WERI-Rb-1 (cell line): ENCODE results near the gene PPP2R2C.

ENCODE experiments used
- DNase-seq: peaks from one replicate; pipeline ENCODE4 v3.0.0-alpha.2; 2020
- H3K27ac ChIP-seq: fragments of 250-450 bp; sonication (Bioruptor Pico); 2 replicates; pipeline ENCODE4 v1.5.1; 2020; ENCODE audit warnings: mild to moderate bottlenecking, moderate library complexity
- H3K27me3 ChIP-seq: fragments of 250-450 bp; sonication (Bioruptor Pico); 2 replicates; pipeline ENCODE4 v1.5.1; 2021; ENCODE audit warnings: mild to moderate bottlenecking, low read depth, moderate library complexity; ENCODE audit not compliant: insufficient read depth, severe bottlenecking
- H3K36me3 ChIP-seq: fragments of 250-450 bp; sonication (Bioruptor Pico); 2 replicates; pipeline ENCODE4 v1.5.1; 2020; ENCODE audit warnings: mild to moderate bottlenecking, moderate library complexity
- H3K4me3 ChIP-seq: 2 replicates; pipeline ENCODE4 v1.5.1; 2011; ENCODE audit warnings: low read depth, mild to moderate bottlenecking, control low read depth, low read length
- H3K9me3 ChIP-seq: fragments of 250-450 bp; sonication (Bioruptor Pico); 2 replicates; pipeline ENCODE4 v1.5.1; 2021; ENCODE audit warnings: mild to moderate bottlenecking, moderate library complexity; ENCODE audit not compliant: severe bottlenecking
- TF ChIP-seq, protein P1 (sequence below): IDR thresholded peaks from 2 replicates; pipeline ENCODE4 v1.5.1; 2011; ENCODE audit warnings: low read depth, mild to moderate bottlenecking, control low read depth, inconsistent platforms, low read length

The PPP2R2C gene

DNA sequence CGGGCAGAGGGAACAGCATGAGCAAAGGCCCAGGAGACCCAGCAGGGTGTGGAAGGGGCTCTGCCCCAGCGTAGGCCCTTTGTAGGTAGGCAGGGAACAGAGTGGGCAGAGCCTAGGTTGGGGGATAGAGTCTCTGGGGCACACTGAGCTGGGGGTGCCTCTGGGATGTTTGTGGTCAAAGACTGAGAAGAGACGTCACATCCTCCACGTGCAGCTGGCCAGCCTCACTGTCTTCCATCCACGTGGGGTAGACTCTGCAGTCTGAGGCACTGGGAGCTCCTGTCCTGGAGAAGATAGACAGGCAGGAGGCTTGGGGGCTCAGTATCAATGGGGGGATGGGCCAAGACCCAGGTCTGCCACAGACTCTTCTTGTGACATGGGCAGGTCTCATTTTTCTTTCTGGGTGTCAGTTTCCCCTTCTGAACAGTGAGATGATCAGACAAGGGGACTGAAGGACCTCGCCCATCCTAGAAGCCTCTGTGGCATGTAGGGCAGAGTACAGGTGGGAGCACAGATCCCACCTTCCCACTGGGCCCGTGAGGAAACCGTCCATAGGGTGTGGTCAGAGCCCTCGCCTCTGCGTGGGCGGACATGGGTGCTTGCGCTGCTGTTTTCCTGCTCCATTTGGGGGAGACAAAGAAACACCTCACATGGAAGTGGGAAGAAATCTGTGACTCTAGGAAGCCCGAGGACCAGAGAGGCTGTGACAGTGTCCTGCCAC is 179.9 kb downstream of the PPP2R2C start:
- Histone ChIP-seq H3K9me3 (no peaks in the 10 kb centered on the region), H3K36me3 (peaks cover 48% of the 10 kb centered on the region), H3K4me3 (no peak overlapping the region), H3K27me3 (no peaks in the 10 kb centered on the region), H3K27ac (no peak overlapping the region)
- TF ChIP-seq, protein P1, sequence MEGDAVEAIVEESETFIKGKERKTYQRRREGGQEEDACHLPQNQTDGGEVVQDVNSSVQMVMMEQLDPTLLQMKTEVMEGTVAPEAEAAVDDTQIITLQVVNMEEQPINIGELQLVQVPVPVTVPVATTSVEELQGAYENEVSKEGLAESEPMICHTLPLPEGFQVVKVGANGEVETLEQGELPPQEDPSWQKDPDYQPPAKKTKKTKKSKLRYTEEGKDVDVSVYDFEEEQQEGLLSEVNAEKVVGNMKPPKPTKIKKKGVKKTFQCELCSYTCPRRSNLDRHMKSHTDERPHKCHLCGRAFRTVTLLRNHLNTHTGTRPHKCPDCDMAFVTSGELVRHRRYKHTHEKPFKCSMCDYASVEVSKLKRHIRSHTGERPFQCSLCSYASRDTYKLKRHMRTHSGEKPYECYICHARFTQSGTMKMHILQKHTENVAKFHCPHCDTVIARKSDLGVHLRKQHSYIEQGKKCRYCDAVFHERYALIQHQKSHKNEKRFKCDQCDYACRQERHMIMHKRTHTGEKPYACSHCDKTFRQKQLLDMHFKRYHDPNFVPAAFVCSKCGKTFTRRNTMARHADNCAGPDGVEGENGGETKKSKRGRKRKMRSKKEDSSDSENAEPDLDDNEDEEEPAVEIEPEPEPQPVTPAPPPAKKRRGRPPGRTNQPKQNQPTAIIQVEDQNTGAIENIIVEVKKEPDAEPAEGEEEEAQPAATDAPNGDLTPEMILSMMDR: no peak
- no peak for DNase-seq

GRCh38 chr4:6291784-6292297 is 180.6 kb downstream of the PPP2R2C start:
- TF ChIP-seq, protein P1: no peak
- no peaks in the 10 kb centered on the region for H3K27me3 ChIP-seq
- no peaks in the 10 kb centered on the region for H3K9me3 ChIP-seq
- no peak for DNase-seq
- H3K27ac ChIP-seq: no peak overlapping the region
- H3K4me3 ChIP-seq: no peak overlapping the region
- H3K36me3 ChIP-seq: peaks cover 46% of the 10 kb centered on the region

DNA sequence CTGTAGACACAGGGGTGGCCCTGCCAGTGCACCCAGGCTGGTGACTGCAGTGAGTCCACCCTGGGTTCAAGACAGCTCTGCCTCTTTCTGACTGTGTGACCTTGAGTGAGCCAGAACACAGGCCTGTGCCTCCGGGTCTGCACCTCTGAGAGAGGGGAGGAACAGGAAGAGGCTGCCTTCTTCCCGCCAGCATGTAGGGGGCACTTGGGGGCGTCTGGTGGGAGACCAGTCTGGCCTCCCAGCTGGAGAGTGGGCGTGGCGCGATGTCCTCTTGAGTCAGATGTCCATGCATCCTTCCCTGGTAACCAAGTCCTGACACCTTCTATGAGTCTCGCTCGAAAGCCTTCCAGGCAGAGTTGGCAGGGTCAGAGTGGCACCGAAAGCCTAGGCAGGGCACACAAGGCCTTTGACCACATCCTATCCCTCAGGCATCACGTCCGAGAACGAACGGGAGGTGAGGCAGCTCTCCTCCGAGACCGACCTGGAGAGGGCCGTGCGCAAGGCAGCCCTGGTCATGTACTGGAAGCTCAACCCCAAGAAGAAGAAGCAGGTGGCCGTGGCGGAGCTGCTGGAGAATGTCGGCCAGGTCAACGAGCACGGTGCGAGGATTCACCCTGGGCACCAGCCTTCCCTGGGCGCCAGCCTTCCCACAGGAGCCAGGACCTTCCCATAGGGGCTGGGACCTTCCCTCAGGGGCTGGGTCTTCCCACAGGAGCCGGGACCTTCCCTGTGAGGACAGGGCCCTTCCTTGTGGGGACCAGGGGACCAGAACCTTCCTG is 181.5 kb downstream of the PPP2R2C start:
- H3K36me3 ChIP-seq: peaks cover 39% of the 10 kb centered on the region
- no peak for DNase-seq
- H3K9me3 ChIP-seq: no peaks in the 10 kb centered on the region
- H3K27me3 ChIP-seq: no peaks in the 10 kb centered on the region
- H3K4me3 ChIP-seq: no peak overlapping the region
- TF ChIP-seq, protein P1: no peak; the same call in 1 of the 2 replicates
- no peak overlapping the region for H3K27ac ChIP-seq

DNA sequence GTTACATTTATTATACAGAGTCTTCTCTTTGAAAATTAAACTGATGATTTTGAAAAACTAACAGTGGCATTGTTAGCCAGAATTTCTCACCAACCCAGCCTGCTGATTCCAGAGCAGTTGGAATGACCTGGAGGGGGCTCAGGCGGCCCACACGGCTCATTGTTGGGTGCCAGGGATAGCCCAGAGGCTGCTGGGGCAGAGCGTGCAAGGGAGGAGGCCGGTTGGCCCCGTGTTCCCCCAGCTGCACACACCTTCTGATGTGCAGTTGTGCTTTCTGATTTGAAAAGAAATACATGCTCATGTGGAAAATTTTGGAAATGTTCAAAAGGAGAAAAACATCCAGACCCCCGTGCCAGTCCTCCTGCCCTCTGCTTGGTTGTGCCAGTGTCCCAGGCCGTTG is 182.2 kb downstream of the PPP2R2C start:
- no peak for DNase-seq
- H3K27ac ChIP-seq: no peak overlapping the region
- no peaks in the 10 kb centered on the region for H3K9me3 ChIP-seq
- no peak overlapping the region for H3K4me3 ChIP-seq
- no peaks in the 10 kb centered on the region for H3K27me3 ChIP-seq
- H3K36me3 ChIP-seq: peaks cover 33% of the 10 kb centered on the region
- TF ChIP-seq, protein P1: no peak

DNA sequence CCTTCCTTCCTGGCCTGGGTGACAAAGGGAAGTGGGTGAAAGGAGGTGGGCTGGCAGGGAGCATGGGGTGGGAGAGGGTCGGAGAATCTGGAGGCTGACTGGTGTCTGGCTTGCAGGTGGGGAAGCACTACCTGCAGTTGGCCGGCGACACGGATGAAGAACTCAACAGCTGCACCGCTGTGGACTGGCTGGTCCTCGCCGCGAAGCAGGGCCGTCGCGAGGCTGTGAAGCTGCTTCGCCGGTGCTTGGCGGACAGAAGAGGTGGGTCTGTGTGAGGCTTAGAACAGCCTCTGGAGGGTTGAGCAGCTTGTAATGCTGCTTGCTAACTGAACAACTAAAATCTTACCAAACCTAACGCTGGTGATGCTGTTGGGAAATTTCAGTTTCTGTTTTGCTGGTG is 183.5 kb downstream of the PPP2R2C start:
- no peak overlapping the region for H3K4me3 ChIP-seq
- H3K9me3 ChIP-seq: no peaks in the 10 kb centered on the region
- TF ChIP-seq, protein P1: no peak
- H3K27ac ChIP-seq: no peak overlapping the region
- peaks cover 28% of the 10 kb centered on the region for H3K36me3 ChIP-seq
- no peak for DNase-seq
- H3K27me3 ChIP-seq: no peaks in the 10 kb centered on the region
